NCI-H82 (cell line): ENCODE results near the gene PTPRCAP.

Source experiments
- DNase-seq: peaks from one replicate; lab custom pipeline; 2025; lab: John Stamatoyannopoulos, UW

Gene PTPRCAP

DNA sequence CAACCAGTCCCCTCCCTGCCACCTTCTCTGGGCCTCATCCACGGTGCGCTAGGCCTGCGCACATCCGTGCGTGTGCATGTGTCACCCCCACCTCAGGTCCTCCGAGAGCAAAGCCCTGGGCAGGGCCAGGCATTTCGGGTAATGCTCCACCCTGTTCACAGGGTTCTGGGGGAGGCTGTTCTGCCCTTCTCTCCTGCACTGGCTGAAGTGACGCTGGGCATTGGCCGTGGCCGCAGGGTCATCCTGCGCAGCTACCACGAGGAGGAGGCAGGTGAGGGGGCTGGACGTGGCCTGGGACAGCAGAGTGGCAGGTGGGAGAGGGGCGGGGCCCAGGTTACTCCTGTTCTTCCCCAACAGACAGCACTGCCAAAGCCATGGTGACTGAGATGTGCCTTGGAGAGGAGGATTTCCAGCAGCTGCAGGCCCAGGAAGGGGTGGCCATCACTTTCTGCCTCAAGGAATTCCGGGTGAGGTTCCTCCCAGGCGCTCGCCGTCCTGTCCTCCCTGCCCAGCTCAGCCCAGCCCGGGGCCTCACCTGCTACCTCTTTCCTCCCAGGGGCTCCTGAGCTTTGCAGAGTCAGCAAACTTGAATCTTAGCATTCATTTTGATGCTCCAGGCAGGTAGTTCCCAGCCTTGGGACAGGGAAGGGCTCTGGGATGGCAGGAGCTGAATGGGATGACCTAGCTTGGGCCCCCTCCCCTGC lies 41.8 kb downstream of the PTPRCAP start:
- DNase-seq = no peak

DNA sequence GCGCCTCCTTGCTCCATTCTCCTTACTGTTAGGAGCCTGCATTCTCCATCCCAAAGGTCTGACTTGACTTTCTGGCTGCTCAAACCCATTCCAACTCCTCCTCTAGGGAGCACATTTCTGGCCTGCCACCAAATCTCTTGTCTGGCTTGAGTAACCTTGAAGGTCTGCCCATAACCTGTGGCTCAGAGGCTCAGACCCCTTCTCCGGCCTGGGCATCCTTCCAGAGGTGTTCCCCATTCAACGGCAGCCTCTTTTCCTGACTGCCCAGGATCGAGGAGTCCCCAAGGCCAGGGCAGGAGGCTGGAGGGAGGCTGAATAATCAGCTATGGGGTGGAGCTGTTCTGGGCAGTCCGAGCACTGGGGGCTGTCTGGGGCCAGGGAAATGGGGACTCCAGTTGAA lies 43.5 kb downstream of the PTPRCAP start:
- no peak for DNase-seq

DNA sequence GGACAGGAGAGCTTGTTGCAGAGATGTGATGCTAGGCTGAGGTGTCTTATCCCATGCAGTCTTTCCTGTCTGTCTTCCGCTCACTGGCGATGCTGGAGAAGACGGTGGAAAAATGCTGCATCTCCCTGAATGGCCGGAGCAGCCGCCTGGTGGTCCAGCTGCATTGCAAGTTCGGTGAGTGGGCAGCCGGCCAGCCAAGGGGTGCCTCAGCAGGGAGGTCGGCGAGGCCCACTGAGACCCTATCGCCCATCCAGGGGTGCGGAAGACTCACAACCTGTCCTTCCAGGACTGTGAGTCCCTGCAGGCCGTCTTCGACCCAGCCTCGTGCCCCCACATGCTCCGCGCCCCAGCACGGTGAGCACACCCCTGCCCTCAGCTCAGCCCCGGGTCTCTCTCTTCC lies 44.0 kb downstream of the PTPRCAP start:
- DNase-seq = no peak

DNA sequence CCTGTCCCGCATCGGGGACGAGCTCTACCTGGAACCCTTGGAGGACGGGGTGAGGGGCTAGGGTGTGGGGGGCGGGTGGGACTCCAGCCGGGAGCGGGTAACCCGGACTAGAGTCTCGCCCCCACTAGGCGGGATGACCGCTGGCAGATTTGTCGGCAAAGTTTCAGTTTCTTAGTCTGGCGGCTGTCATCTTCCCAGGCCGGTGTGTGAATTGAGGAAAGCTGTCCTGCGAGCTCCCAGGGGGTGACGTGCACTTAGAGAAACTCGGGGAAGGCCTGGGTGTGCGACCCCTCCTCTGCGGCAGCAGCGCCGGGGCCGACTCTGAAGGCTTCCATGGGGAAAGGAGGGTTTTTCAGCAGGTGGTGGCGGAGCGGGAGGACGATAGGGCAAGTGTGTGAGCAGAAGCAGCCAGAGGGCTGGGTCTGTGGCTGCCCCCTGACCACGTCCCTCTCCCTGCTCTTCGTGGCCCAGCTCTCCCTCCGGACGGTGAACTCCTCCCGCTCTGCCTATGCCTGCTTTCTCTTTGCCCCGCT lies 45.2 kb downstream of the PTPRCAP start:
- DNase-seq = no peak

DNA sequence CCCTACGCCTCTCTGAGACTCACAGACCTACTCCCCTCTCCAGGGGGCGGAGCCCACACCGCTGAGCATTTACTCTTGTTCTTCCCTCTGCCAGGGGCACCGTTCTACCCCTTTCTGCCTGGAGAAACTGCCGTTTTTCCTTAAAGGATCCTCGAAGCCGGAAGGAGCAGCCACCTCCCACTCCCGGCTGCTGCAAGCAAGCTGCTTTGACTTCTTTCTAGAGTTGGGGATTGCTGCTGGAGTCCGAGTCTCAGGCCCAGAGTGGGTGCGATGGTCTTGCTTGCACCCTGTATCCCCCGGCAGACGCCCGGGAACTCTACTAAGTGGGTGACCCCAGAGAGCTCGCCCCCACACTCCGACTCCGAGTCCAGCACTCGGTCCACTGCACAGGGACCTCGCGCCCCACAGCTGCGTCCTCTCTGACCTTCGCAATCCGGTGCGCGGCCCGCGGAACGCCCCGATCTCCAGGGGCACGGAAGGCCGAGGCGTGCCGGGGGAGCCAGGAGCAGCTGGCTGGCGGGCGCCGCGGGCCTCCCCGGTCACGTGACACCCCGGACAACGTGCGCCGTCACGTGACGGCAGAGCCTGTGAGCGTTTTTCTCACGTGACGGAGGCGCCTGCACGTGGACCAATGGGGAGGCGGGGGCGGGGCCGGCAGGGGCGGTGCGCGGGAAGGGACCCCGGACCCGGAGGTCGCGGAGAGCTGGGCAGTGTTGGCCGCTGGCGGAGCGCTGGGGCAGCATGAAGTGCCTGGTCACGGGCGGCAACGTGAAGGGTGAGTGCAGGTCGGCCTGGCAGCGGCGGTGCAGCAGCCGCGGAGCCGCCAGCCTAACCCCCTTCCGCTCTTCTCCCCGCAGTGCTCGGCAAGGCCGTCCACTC lies 45.9 kb downstream of the PTPRCAP start, which contains the start of gene RAD9A:
RAD9A (plus strand) TSS at position 683 of the 879 bp plus-strand sequence; CDS start at position 742, 59 bp downstream.
- peak; percentile 96 for DNase-seq

DNA sequence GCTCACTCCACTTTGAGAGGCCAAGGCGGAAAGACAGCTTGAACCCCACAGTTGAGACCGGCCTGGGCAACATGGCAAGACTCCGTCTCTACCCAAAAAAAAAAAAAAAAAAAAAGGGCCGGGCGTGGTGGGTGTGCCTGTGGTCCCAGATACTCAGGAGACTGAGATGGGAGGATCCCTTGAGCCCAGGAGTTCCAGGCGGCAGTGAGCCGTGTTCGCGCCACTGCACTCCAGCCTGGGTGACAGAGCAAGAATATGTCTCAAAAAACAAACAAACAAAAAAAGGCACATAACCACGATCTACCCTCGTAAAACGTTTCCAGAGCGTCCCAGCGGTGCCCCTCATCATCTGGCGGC lies 46.6 kb downstream of the PTPRCAP start:
- DNase-seq = no peak

DNA sequence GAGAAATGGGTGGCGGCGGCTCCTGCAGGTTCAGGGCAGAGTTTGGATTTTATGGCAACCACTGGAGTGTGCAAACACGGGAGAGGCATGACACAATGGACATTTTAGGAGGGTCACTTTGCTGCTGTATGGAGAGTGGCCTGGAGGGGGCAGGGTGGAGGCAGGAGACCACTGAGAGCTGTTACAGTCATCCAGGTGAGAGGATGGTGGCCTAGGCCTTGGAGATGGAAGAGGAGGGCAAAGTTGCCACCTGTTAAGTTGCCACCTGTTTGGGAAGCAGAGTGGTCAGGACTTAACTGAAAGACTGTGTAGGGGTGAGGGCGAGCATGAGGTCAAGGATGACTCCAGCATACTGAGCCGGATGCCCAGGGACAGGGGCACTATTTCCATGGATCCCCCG lies 48.0 kb downstream of the PTPRCAP start:
- peak; percentile 63 for DNase-seq

DNA sequence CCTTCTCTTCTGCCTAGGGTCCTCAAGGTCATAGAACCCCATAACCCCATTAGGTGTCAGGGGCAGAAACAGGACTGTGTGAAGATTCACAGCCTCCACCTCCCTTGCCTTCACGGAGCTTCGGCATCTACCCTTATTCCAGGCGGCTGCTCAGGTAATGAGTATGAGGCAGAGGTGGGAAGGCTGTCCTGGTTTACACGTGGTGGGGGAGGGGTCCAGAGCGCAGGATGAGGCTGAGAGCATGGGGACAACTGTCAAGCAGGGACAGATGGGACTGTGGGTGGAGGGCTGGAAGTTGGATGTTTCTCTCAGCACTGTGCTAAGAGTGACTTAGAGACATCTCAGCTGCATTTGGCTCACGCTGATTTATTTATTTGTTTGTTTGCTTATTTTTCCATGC lies 50.0 kb downstream of the PTPRCAP start:
- peak; percentile 51 for DNase-seq

DNA sequence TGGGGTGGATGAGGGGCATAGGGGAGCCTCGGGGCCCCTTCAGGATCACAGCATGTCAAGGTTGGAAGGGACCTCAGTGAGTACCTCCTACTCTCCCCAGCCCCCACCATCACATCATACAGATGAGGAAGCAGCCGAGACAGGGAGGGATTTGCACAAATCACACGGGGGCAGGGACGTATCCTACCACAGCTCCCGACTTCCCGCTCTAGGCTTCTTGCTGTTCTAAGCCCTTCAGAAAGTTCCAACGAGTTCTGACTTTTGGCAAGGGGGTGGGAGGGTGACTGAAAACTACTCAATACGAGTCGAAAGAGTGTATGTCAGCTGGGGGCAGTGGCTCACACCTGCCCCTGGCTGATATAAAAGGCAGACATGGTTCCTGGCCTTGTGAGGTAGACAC lies 50.4 kb downstream of the PTPRCAP start:
- peak; percentile 19 for DNase-seq
